ENCODE measurements around the gene SYNE2.
"Not testable (repeated sequence)": the region's sequence is repeated elsewhere in the genome, so short reads cannot be mapped to it uniquely, and the experiment has no call there.

Gene SYNE2

DNA sequence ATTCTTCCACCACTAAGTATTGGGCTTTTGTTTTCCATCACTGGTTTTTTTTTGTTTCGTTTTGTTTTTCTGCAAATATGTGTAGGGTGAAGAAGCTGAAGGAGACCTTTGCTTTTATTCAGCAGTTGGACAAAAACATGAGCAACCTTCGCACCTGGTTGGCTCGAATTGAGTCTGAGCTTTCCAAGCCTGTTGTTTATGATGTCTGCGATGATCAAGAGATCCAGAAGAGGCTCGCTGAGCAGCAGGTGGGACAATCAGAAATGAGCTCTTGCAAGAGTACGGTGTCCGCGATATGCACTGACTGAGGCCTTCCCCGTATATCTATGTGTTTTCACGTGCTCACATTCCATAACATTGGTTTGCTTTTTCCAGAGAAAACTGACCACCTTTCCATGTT lies 349.9 kb downstream of the SYNE2 start:
- DNase-seq = no peak

DNA sequence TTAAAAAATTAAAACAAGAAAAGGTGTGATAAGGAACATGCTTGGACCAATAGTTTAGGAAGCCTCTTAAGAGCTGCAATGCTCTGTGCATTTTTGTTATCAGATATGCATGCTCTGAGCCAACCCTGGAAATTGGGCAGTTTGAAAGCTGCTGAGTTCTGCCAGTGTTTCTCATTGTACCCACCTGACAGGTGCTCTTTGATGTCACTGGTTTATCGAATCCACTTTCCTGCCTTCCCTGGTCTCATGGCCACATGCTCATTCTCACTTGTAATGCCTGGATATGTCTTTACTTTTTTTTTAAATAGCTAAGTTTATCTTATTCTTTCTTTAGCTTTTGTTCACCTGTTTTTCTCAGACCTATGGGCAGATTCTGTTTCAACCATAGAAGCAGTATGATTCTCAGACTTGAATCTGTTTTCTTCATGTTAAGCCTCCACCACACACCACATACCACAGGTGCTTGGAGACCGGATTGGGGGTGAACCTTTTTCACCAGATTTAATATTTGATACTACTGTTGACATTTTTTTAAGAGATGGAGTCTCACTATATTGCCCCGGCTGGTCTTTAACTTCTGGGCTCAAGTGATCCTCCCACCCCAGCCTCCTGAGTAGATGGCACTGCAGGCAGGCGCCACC lies 350.7 kb downstream of the SYNE2 start:
- DNase-seq = no peak

GRCh38 chr14:64208261-64208660 lies 355.5 kb downstream of the SYNE2 start:
- DNase-seq = no peak

- DNase-seq = no peak
Observed at GRCh38 chr14:64208981-64209380, 356.2 kb downstream of the SYNE2 start.

DNA sequence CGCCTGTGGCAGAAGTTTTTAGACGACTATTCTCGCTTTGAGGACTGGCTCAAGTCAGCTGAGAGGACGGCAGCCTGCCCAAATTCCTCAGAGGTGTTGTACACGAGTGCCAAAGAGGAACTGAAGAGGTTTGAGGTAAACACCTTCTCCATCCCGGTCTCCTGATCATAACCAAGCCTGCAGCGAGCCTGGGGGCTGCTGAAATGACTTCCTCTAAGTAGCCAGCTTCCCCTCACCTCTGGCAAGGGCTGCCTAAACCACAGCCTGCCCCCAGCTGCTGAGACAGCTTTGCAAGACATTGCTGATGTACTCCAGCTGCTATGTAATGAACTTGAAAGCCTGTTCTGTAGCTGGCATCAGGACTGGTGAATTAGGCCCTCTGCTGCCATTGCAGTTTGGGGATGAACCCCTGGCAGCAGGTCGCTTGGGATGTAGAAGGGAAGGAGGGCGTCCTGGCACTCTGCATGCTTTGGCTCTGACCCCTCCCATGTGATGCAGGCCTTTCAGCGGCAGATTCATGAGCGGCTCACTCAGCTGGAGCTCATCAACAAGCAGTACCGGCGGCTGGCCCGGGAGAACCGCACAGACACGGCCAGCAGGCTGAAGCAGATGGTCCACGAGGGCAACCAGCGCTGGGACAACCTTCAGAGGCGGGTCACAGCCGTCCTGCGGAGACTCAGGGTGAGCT lies 356.8 kb downstream of the SYNE2 start:
- no peak for DNase-seq

- no peak for DNase-seq
Observed at GRCh38 chr14:64210216-64210615, 357.4 kb downstream of the SYNE2 start.

DNA sequence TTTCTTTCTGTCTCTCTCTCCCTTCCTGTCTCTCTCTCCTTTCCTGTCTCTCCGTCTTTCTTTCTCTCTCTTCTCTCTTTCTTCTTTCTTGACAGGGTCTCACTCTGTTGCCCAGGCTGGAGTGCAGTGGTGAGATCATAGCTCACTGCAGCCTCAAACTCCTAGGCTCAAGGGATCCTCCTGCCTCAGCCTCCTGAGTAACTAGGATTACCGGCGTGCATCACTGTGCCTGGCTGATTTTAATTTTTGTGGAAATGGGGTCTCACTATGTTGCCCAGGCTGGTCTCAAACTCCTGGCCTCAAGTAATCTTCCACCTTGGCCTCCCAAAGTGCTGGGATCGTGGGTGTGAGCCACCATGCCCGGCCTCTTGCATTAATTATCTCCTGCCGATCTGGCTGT lies 358.1 kb downstream of the SYNE2 start:
- DNase-seq = not testable (repeated sequence)

- no peak for DNase-seq
Observed at GRCh38 chr14:64212666-64213065, 359.9 kb downstream of the SYNE2 start.

DNA sequence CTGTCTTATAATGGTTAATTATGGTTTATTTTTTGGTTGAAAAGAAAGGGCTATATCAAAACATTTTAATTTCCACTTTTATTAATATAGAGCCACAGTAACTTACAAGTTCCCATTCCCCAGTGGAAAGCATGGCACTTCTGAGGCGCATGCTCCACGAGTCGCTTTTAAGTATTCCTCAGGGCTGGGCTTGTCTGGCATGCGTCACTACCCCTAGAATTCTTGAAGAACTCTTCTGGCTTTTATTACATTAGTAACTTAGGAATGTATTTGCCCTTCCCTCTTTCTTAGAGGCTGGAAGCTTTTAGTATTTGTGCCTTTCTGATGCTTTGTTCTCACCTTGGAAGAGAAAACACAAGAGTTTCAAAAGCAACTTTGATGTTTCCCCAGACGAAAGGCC lies 360.3 kb downstream of the SYNE2 start:
- no peak for DNase-seq

DNA sequence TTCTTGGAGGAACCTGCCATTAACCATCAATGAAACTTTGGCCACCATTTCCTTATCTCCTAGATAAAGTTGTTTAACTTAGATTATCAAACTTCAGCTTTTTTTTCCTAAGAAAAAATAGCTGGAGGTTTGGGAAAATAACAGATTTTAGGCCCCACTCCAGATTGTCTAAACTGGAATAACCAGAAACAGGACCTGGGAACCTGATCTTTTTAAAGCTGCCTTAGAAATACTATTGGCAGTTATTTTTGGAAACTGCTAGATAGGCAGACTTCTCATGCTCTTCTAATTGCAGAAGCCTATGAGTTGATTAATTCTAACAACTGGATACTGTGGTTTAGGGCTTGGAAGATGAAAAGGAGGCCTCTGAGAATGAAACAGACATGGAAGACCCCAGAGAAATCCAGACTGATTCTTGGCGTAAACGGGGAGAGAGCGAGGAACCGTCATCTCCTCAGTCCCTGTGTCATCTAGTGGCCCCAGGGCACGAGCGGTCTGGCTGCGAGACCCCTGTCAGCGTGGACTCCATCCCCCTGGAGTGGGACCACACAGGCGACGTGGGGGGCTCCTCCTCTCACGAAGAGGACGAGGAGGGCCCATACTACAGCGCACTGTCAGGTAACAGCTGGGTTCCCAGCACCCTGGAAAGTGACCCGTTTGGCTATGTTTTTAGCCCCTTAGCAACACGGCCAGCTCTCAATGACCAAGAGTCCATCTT lies 361.2 kb downstream of the SYNE2 start:
- no peak for DNase-seq

DNA sequence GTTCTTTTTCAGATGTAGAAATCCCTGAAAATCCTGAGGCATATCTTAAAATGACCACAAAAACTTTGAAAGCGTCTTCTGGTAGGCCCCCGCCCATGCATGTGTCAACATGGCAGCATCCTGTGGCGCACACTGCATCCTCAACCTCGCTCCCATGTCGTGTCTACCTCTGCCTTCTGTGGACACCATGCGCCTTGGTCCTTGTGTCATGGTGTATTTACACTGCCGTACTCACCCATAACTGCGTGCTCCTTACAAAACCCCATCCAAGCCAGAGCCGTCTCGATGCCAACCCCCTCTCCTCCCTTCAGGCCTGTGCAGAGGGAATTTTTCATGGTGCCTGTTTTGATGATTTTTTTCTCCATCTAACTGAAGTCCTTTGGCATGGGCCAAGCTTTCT lies 362.5 kb downstream of the SYNE2 start:
- DNase-seq = no peak

DNA sequence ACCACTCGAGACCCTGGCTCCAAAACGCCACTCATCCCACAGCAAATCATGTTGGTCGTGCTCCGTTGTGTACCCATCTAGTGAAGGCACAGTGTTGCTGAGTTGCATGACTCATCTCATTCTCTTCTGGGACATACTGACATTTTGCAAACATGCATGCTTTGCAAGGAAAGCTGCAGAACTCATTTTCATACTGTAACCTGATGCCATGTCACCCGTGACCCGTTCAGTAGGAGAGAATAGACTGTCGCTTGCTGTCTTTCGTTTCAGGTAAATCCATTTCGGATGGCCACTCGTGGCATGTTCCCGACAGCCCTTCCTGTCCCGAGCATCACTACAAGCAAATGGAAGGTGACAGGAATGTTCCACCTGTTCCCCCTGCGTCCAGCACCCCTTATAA lies 363.2 kb downstream of the SYNE2 start:
- no peak for DNase-seq

GRCh38 chr14:64217308-64217707 lies 364.5 kb downstream of the SYNE2 start:
- DNase-seq = no peak

DNA sequence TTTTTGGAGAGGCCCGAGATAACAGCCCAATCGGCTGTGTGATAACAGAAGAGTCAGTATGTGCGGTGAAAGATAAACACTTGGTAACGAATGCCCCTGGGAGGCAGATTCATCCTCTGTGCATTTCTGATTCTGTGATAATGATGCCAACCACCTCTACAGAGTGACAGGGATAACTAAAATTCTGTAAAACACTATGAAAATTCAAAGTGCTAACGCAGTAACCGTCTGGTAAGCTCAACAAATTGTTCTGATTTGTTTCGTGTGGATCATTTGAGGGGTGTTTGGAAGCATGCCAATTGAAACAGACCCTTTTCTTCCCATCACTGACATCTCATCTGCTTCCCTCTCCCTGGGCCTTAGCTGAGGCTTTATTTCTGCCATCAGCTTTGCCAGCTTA lies 365.0 kb downstream of the SYNE2 start:
- no peak for DNase-seq

GRCh38 chr14:64218344-64219240 lies 365.8 kb downstream of the SYNE2 start:
- DNase-seq = no peak

DNA sequence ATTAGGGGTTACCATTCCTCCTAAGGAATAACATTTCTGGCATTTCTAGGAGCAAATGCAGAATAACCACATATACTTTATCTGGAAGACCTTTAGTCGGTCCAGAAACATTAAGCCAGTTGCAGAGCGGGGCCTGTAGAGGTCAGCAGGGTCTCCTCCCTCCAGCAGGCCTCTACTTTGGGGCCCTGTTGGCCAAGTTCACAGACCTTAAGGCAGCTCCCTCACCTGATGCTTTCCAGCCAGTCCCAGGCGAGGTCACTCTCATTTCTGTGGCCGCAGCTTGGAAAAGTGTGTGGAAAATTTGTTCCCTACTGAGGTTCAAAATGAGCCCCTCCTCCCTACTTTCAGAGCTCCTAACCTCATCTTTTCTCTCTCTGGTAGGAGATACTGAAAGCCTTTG lies 367.3 kb downstream of the SYNE2 start:
- no peak for DNase-seq

DNA sequence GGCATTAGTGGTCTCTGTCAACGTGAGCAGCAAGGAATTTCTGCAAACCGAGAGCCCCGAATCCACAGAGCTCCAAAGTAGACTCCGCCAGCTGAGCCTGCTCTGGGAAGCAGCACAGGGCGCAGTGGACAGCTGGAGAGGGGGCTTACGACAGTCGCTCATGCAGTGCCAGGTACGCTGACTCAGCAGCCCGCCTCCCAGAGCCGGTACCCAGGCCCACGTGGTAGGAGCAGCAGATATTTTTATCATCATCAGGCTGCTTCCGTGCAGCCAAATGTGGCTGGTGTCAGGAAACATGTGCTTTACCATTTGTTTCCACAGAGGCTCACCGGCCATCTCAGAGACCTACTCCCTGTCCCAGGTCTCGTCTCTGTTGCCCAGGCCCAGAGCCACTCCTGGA lies 367.7 kb downstream of the SYNE2 start:
- DNase-seq = no peak

- DNase-seq = no peak
Observed at GRCh38 chr14:64221391-64222003, 368.7 kb downstream of the SYNE2 start.

DNA sequence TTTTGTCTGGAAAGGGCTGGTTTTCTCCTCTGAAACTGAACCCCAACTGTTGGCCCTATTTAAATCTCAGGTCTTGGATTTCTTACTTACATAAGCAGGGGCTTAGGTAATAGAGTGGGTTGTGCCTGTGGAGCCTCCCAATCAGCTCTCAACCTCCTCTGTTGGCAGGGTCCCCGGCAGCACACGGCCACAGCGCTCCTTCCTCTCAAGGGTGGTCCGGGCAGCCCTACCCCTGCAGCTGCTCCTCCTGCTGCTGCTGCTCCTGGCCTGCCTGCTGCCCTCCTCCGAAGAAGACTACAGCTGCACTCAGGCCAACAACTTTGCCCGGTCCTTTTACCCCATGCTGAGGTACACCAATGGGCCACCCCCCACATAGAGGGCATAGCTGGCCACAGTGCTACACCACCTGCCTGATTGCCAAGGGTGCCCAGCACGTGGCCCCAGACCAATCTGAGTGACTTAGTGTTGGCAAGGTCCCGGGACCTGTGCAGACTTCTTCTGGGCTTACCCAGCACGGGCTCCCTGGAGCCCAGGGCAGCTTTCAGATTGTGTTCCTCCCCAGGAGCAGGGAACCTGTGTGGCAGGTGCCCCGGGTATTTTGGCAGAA lies 372.4 kb downstream of the SYNE2 start:
- no peak for DNase-seq

GRCh38 chr14:64227856-64228255 lies 375.1 kb downstream of the SYNE2 start:
- no peak for DNase-seq

- DNase-seq = no peak
Observed at GRCh38 chr14:64229489-64229888, 376.7 kb downstream of the SYNE2 start.

- no peak for DNase-seq
Observed at GRCh38 chr14:64232095-64232838, 379.5 kb downstream of the SYNE2 start.

All from cortex of kidney (tissue), 1 donor.